Muscle layer of duodenum (tissue), 2 donors: ENCODE results near the gene RBFOX1.

Experiments
- H3K27ac ChIP-seq: one replicate; pipeline ENCODE4 v1.7.0; 2013; ENCODE audit warnings: mild to moderate bottlenecking, low read length
- H3K27me3 ChIP-seq: one replicate; pipeline ENCODE4 v1.7.0; 2013; ENCODE audit warnings: low read depth, mild to moderate bottlenecking, control low read depth, low read length
- H3K36me3 ChIP-seq, 2 donors: one replicate each; pipeline ENCODE4 v1.7.0; 2013; ENCODE audit warnings: low read length in 2 of 2, control low read depth in 1 of 2, mild to moderate bottlenecking in 1 of 2; ENCODE audit not compliant: insufficient read depth in 2 of 2, control insufficient read depth in 1 of 2
- H3K4me1 ChIP-seq, 2 donors: one replicate each; pipeline ENCODE4 v1.7.0; 2013; ENCODE audit warnings: low read length in 2 of 2, mild to moderate bottlenecking in 2 of 2, control low read depth in 1 of 2, moderate library complexity in 1 of 2; ENCODE audit not compliant: insufficient read depth in 2 of 2, control insufficient read depth in 1 of 2
- H3K4me3 ChIP-seq, 2 donors: one replicate each; pipeline ENCODE4 v1.7.0; 2013; ENCODE audit warnings: low read length in 2 of 2, low read depth in 1 of 2, mild to moderate bottlenecking in 1 of 2
- H3K9me3 ChIP-seq, 2 donors: one replicate each; pipeline ENCODE4 v1.7.0; 2013; ENCODE audit warnings: low read length in 2 of 2, control low read depth in 1 of 2, mild to moderate bottlenecking in 1 of 2; ENCODE audit not compliant: control insufficient read depth in 1 of 2
- donor health status: healthy.

Gene RBFOX1

GRCh38 chr16:7394720-7395336 lies 62.2 kb downstream of the RBFOX1 start:
- no peaks in the 10 kb centered on the region for H3K4me1 ChIP-seq
- no peak overlapping the region for H3K27ac ChIP-seq
- no peaks in the 10 kb centered on the region for H3K36me3 ChIP-seq
- no peaks in the 10 kb centered on the region for H3K9me3 ChIP-seq
- H3K27me3 ChIP-seq, result no peaks in the 10 kb centered on the region
- no peak overlapping the region for H3K4me3 ChIP-seq

DNA sequence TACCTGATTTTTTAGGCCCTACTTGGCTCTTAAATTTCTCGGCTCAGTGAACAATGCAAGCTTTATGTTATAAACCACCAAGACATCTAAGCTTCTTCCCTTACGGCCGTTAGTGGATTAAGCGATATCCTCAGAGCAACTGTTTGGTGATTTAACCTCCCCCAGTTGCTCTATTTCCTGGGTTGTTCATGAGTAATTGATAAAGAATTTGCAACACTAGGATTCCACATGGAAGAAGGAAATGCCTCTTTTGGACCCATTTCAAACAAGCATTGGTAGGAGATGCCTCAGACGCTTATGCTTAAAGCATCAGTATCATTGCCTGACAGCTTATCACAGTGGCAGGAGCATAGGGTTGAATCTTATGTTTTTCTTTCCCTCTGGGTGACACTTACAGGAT lies 65.3 kb downstream of the RBFOX1 start:
- no peaks in the 10 kb centered on the region for H3K27me3 ChIP-seq
- H3K4me3 ChIP-seq, result no peak overlapping the region
- no peaks in the 10 kb centered on the region for H3K9me3 ChIP-seq
- no peaks in the 10 kb centered on the region for H3K36me3 ChIP-seq
- H3K4me1 ChIP-seq, result no peaks in the 10 kb centered on the region
- no peak overlapping the region for H3K27ac ChIP-seq

- H3K4me3 ChIP-seq, result no peak overlapping the region
- H3K36me3 ChIP-seq, result no peaks in the 10 kb centered on the region
- no peaks in the 10 kb centered on the region for H3K4me1 ChIP-seq
- no peaks in the 10 kb centered on the region for H3K9me3 ChIP-seq
- H3K27ac ChIP-seq, result no peak overlapping the region
- no peaks in the 10 kb centered on the region for H3K27me3 ChIP-seq
Observed at GRCh38 chr16:7398536-7398935, 65.9 kb downstream of the RBFOX1 start.

GRCh38 chr16:7399296-7399695 lies 66.7 kb downstream of the RBFOX1 start:
- no peak overlapping the region for H3K4me3 ChIP-seq

GRCh38 chr16:7400117-7400890 lies 67.7 kb downstream of the RBFOX1 start:
- no peaks in the 10 kb centered on the region for H3K9me3 ChIP-seq
- H3K36me3 ChIP-seq, result no peaks in the 10 kb centered on the region
- no peaks in the 10 kb centered on the region for H3K4me1 ChIP-seq
- no peak overlapping the region for H3K27ac ChIP-seq
- no peaks in the 10 kb centered on the region for H3K27me3 ChIP-seq
- no peak overlapping the region for H3K4me3 ChIP-seq

More at GRCh38 chr16:7399296-7399695, 66.7 kb downstream of the RBFOX1 start:
- Histone ChIP-seq H3K9me3 (no peaks in the 10 kb centered on the region), H3K27me3 (no peaks in the 10 kb centered on the region), H3K36me3 (no peaks in the 10 kb centered on the region), H3K27ac (no peak overlapping the region), H3K4me1 (no peaks in the 10 kb centered on the region)

DNA sequence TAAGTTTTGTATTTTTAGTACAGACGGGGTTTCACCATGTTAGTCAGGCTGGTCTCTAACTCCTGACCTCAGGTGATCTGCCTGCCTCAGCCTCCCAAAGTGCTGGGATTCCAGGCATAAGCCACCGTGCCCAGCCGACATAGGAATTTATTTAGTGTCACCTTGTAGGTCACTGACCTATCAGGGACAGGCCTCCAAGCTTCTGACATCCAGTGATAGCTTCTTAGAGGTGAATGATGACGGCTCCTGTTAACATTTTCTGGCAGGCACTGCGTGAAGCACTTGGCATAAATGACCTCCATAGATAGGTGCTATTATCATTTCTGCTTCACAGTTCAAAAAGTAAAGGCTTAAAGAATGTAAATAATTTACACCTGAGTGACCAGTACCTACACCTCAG lies 71.6 kb downstream of the RBFOX1 start:
- Histone ChIP-seq H3K27ac (no peak overlapping the region), H3K9me3 (no peaks in the 10 kb centered on the region), H3K27me3 (peaks cover 3% of the 10 kb centered on the region), H3K36me3 (no peaks in the 10 kb centered on the region), H3K4me3 (no peak overlapping the region), H3K4me1 (no peaks in the 10 kb centered on the region)

DNA sequence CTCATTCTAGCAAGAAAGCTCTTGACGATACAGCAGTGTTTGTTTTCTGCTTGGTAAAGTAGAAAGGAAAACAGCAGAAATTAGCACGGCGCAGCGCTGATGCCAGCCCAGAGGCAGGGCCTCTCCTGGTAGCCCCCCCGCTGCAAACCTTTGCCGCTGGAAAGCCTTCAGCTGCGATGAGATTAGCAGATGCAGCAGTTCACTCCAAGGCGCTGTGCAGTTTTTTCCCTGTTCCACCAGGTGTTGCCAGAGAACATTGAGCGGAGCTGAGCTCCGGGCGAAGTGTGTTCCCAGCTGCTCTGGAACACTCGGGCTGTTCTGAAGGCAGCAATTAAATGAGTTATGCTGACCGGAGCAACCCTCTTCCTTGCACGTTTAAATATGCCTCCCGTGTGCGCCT lies 72.5 kb downstream of the RBFOX1 start:
- Histone ChIP-seq H3K4me1 (no peaks in the 10 kb centered on the region), H3K27me3 (peaks cover 3% of the 10 kb centered on the region), H3K36me3 (no peaks in the 10 kb centered on the region), H3K27ac (no peak overlapping the region), H3K9me3 (no peaks in the 10 kb centered on the region), H3K4me3 (no peak overlapping the region)

- no peaks in the 10 kb centered on the region for H3K36me3 ChIP-seq
- peaks cover 3% of the 10 kb centered on the region for H3K27me3 ChIP-seq
- no peak overlapping the region for H3K4me3 ChIP-seq
- no peaks in the 10 kb centered on the region for H3K9me3 ChIP-seq
- H3K27ac ChIP-seq, result no peak overlapping the region
- H3K4me1 ChIP-seq, result no peaks in the 10 kb centered on the region
Observed at GRCh38 chr16:7408700-7409365, 76.2 kb downstream of the RBFOX1 start.

DNA sequence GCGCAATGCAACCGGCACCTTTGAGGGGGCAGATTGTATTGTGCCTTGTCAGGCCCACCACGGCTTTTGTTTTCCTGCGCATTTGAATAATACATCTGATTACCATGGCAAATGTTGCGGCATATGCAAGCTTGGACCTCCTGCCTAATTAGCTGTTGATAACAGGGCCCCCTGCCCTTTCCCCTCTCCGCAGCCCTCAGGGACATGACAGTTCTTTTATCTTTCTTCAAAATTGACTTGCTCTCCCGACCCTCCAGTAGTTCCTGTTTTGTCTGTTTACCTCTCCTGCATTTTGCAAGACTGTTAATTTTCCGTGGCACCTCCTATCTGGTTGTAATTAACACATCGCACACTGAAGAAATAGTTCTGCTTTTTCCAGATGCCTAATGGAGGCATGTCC lies 86.8 kb downstream of the RBFOX1 start:
- Histone ChIP-seq H3K36me3 (no peaks in the 10 kb centered on the region), H3K27me3 (no peaks in the 10 kb centered on the region), H3K4me3 (no peak overlapping the region), H3K4me1 (no peaks in the 10 kb centered on the region), H3K9me3 (no peaks in the 10 kb centered on the region), H3K27ac (no peak overlapping the region)

DNA sequence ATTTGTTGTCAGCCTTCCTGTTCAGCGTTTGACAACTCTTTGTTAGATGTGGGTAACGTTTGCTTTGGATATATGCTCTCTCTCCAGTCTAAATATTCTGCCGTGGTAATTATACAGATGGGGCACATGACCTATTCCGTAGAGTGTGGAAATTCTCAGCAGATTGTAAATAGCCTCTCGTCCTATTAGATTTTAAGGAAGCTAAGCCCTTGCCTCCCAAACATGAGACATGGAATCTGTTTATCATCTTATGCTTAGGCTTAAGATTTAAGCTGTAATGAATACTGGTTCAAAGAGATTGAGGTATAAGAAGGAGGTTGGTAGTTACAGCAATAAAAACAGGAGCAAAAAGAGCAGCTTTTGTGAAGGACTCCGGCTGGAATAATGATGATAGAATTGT lies 87.4 kb downstream of the RBFOX1 start:
- no peaks in the 10 kb centered on the region for H3K4me1 ChIP-seq

DNA sequence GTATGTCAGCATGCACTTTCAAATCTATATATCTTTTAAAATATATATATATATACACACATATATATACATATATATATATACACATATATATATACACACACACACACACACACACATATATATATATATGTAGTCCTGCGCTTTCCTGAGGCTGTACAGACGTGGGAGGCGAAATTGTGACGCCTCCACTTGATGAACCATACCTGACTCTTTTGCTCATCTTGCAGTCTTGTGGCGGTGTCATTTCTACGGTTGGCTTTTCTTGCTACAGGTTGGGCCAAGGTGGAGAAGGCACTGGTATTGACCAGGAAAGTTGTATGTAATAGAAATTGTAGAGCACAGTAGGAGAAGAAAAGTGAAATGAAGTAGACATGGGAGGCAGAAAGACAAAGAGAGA lies 88.2 kb downstream of the RBFOX1 start:
- no peaks in the 10 kb centered on the region for H3K27me3 ChIP-seq
- H3K4me3 ChIP-seq, result no peak overlapping the region
- no peak overlapping the region for H3K27ac ChIP-seq
- no peaks in the 10 kb centered on the region for H3K4me1 ChIP-seq
- H3K9me3 ChIP-seq, result no peaks in the 10 kb centered on the region
- H3K36me3 ChIP-seq, result no peaks in the 10 kb centered on the region

More for the DNA sequence above, 87.4 kb downstream of the RBFOX1 start:
- Histone ChIP-seq H3K9me3 (no peaks in the 10 kb centered on the region), H3K36me3 (no peaks in the 10 kb centered on the region), H3K27me3 (no peaks in the 10 kb centered on the region), H3K27ac (no peak overlapping the region), H3K4me3 (no peak overlapping the region)
